IPS DF 4.7 (cell line): ENCODE measurements around the gene GOLGA5.
"Not testable (repeated sequence)": the region's sequence is repeated elsewhere in the genome, so short reads cannot be mapped to it uniquely, and the experiment has no call there.

Experiments used
- DNase-seq: peaks from one replicate; pipeline ENCODE4 v3.0.0-alpha.2; 2013; ENCODE audit warnings: low spot score; ENCODE audit errors: extremely low read depth

The GOLGA5 gene

DNA sequence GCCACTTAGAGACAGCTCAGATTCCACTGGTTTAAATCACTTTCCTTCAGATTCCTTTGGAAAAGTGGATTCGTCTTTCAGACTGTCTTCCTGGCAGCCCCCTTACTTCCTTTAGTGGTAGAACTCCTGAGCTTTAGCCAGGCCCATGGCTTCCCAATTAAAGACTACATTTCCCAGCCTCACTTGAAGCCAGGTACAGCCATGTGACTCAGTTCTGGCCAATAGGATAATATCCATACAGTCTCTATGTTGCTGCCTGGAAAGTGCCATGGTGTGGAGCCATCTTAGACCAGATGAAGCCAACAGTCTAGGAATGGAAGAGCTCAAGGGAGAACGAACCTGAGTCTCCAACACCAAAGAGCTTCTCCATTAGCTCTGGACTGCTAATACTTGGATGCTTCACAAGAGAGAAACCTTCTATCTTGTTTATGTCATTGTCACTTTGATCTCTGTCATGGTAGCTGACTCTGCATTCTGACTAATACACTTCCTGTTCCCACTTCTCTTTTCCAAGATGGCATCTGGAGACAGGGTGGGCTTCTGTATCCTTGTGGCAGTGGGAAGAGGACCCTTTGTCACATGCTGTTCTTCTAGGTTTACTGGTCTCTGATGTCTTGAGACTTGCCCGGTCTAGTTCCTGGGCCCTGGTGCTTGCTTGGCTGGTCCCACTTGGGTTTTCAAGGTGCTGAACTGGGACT lies 15.1 kb upstream of the GOLGA5 start:
- DNase-seq = peak; percentile 22

DNA sequence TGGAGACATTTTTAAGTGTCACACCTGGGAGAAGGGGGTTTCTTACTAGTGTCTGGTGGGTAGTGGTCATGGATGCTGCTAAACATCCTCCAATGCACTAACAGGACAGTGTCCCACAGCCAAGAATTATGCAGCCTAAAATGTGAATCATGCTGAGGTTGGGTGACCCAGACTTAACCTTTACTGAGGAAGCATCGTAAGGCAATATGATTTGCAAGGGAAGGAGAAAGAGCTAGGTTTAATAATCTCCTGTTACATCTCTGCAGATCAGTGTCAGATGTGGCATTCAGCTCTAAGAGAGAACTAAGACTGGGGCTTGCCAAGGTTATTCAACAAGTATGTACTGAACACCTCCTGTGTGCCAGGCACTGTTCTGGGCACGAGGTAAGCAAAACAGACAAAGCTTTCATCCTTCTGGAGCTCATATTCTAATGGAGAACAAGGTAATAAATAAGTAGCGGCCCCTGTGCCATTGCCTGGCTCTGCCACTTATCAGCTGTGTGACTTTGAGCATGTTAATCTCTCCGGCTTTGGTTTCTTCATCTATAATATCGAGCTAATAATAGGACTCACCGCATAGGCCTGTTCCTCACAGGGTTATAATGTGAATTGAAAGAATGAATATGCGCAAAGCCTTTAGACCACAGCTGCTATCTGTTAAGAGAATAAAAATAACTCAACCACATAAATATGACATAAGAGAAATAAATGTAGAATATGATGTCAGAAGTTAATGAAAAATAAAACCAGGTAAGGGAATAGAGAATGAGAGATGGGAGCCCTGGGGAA lies 13.5 kb upstream of the GOLGA5 start:
- no peak for DNase-seq

DNA sequence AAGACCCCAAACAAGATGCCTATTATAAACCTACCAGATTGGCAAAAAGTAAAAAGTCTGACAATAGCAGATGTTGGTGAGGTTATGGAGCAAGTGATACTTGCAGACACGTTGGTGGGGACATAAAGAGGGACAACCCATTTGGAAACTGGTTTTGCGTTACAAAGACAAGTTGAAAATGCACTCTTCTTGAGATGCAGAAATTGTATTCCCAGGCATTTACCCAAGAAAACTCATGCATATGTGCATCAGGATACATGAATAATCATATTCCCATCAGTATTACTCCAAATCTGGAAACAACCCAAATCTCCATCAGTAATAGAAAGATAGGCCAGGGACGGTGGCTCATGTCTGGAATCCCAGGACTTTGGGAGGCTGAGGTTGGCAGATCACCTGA lies 12.8 kb upstream of the GOLGA5 start:
- no peak for DNase-seq

DNA sequence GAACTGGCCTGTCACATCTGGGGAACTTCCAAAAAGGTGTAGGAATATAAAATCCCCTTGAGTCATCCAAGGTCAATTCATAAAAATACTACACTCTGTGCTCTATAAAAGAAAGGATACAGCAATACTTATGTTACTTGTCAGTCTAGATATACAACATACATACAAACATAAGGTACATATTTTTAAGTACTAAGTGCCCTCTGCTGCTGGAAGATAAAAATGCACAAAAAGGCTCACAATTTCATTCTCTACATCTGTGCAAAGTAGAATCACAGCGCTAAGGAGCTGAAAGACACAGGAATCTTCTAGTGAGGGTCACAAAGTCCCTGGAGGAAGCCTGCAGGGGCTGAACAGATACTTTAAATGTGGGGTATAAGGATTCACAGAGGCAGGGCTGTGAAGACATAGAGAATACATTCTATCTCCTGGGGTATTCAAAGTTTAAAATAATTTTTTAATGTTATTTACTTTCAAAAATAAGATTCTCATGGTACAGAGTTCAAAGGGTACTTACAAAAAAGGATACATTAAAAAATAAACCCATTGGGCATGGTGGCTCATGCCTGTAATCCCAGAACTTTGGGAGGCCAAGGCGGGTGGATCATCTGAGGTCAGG lies 10.2 kb upstream of the GOLGA5 start:
- DNase-seq = no peak

DNA sequence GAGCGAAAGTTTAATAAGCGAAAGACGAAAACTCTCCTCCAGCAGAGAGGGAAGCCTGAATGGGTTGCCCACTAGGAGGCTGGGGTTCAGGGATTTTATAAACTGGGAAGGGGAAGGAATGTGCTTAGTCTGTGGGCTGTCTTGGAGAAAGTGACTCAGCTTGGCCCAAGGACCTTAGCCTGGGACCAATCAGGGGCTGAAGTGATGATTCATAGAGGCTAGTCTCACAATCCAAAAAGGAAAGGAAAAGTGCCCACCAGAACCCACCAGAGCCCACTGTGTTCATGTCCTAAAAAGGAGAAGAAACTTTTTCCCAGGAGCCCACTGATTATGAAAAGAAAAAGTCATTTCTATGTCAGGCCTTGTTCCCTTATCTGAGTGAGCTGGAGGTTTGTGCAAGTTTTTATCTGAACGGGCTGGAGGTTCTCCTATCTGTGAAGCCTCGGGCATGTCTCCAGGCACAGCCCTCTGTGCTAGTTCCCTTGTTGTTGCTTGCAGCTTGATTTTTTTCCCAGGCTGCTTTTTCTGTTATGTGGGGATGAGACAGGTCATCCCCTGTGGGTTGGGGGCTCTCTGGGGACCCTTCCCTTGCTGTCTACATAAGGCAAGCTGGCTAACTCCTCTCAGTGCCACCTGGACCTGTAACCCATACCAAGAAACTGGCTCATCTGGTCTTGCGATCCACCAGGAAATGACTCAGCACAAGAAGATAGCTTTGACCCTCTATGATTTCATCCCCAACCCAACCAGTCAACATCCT lies 8.3 kb upstream of the GOLGA5 start:
- DNase-seq = no peak

DNA sequence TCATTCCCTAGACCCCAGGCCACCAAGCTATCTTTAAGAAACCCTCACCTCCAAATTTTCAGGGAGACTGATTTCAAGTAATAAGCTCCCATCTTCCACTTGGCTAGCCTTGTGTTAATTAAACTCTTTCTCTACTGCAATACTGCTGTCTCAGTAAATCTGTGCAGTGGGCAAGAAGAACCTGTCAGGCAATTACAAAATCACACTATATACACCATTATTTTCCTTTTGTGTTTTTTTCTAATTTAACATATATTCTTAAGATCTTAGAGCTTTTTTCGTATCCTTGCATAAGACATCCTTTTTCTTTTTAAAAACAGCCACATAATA lies 7.7 kb upstream of the GOLGA5 start:
- no peak for DNase-seq

DNA sequence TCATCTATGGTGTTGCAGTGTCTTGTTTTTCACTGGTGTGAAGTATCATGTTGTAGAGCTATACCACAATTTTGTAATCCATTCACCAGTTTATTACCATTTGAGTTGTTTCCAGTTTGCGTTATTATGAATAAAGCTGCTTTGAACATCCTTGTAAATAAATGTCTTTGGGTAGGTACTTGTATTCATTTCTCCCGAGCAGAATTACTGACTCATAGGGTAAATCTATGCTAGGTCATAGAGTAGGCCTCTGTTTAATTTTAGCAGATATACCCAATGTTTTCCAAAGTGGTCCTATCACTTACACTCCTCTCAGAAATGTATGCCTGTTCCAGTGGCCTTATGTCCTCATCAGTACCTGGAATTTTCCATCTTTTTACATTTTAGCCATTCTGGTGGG lies 6.6 kb upstream of the GOLGA5 start:
- no peak for DNase-seq

DNA sequence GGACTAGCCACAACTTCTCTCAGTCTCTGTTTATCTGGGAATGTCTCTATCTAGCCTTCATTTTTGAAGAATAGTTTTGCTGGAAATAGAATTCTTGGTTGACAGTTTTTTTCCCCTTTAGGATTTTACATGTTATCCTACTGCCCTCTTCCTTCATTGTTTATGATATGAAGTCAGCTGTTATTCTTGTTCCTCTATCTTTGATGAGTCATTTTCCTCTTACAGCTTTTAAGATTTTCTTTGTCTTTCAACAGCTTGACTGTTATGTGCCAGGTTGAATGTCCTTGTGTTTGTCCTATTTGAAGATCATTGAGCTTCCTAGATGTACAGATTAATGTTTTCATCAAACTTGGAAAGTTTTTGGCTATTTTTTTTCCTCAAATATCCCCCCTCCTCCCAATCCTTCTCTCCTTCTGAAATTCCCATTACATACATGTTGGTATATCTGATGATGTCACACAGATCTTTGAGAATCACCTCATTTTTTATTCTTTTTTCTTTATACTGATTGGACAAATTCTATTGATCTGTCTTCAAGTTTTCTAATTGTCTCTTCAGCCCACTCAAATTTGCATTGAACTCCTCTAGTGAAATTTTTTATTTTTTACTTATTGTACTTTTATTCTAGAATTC lies 4.5 kb upstream of the GOLGA5 start:
- no peak for DNase-seq

DNA sequence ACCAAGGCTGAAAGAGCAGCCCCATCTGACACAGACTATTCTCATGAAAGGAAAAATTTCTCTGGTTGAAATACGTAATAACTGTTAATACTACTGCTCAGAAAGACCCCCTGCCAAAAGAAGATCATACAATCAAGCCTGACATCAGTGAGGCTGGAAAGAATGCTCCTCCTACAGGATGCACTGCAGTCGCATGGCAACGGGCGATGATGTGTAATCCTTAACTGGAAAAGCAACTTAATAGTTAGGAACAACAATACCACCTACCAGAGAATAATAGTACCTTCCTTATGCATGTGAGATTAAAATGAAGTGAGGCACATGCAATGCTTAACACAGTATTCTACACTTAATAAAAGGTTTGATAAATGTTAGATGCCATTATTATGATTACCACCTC lies 1.2 kb upstream of the GOLGA5 start:
- no peak for DNase-seq

DNA sequence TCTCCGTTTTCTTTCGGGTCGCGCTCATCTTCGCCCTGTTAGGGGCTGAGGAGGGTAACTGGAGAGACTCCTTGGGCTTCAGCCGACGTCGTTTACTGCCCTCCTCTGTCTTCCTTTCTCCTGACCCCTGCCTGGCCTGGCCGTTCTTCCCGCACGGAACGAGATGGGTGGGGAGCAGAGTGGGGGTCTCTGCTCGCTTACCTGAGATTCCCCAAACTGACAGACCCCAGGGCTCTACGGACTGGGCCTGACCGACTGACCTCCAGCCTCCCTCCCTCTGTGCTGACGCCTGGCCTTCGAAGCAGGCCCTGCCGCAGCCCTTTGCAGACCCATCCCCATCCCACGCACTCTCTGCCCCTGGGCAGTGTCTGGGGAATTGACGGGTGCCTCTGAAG lies 439 bp downstream of the GOLGA5 start:
- no peak for DNase-seq

DNA sequence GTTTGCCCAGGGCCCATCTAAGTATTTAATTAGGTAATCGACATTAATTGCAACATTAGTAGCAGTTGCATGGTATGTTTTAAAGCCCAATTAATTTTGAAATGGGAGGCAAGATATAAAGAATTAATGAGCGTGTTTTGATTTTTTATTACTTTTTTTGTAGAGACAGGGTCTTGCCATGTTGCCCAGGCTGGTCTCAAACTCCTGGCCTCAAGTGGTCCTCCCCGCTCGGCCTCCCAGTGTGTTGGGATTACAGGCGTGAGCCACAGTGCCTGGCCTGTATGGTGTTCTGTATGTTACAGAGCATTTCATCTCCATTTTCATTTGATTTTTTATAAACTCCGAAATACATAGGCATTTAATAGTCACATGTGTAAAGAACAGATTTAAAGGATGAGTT lies 856 bp downstream of the GOLGA5 start:
- no peak for DNase-seq

DNA sequence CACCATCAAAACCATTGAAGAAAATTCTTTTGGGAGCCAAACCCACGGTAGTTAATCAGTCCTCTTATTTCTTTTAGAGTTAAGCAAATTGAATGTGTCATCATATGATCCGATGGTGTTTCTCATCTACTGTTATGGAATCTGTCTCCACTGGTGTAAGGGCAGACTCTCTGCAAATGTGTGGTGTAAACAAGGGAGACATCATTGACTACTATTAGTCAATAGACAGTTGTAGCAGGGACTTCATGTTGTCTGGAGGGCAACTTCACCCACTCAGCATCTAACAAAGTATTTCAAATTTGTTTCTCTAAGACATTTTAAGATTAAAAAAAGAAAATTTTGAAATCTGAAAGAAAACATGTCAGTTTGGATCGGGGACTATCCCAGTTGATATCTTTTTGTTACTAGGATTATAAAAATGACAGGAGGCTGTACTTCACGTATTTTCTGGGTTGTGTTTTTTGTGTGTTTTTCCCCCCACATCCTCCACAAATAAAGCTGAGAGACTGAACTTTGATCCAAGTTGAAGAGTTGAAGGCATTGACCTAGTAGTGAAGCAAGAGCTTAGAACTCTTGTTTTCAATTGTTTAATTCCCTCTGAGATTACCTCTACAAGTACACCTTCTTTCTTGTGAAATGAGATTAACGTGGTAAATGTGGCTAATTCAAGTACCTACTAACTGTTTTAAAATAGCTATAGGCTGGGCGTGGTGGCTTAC lies 4.0 kb downstream of the GOLGA5 start:
- no peak for DNase-seq

DNA sequence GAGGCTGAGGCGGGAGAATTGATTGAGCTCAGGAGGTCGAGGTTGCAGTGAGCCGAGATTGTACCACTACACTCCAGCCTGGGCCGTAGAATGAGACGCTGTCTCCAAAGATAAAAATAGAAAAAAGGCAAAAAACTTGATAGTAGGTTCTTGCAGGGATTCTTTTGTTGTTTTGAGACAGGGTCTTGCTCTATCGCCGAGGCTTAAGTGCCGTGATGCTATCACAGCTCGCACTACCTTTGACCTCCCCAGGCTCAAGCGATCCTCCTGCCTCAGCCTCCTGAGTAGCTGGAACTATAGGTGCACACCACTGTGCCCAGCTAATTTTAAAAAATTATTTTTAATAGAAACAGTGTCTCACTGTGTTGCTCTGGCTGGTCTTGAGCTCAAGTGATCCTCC lies 4.7 kb downstream of the GOLGA5 start:
- no peak for DNase-seq

DNA sequence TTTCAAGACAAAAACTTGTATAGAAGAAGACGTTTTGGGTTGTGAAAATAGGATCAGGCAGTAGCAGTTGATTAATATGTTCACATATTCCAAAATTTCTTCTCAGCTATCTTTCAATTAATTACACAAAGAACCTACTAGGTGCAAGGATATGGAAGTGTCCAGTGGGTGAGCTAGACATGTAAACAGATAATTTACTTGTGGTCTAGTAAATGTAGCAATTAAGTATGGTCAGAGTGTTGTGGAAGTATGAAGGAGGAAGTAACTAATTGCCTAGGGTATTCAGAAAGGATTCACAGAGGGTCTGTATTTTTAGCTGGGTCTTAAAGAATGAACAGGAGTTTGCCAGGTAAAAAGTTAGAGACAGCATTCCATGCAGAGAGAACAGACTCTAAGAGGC lies 5.9 kb downstream of the GOLGA5 start:
- no peak for DNase-seq

DNA sequence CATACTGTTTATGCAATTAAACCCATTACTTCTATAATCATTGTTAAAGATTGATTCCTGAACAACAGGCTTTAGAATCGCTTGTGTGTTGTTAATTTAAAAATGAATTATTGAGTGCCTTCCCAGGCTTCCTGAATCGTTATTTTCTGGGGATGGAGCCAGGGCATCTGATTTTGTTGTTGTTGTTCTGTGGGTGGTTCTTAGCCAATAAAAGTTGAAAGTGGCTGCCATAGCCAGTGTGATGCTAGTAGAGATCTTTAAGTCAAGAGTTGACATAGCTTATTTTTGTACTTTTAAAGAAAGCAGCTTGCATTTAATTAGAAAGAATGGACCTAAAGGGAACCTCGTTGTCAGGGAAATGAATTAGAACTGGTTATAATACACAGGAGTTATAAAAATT lies 6.4 kb downstream of the GOLGA5 start:
- DNase-seq = no peak

DNA sequence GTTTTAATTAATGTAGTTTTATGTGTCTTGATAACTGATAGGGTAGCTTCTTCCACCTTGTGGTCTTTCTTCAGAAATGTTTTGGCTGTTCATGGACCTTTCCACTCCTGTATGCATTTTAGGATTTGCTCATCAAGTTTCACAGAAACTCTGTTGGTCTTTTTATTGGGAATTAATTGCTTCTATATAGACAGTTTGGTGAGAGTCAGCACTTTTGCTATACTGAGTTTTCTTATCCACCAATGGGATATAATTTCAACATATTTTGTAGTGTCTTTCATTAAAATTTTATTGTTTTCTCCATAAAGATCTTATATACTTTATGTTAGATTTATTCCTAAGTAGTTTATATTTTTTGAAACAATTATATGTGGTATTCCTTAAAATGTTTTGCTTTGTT lies 7.8 kb downstream of the GOLGA5 start:
- no peak for DNase-seq

DNA sequence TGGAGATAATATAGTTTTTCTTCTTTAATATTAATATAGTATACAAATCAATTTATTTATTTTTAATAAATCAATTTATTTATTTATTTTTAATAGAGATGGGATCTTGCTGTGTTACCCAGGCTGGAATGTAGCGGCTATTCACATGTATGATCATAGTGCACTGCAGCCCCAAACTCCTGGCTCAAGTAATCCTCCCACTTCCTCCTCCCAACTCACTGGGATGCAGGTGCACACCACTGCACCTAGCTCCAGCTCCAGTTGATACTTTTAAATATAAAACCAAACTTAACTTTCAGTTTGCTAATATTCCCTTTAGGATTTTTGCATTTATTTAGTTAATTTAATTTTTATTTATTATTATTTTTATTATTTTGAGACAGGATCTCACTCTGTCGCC lies 8.6 kb downstream of the GOLGA5 start:
- no peak for DNase-seq

DNA sequence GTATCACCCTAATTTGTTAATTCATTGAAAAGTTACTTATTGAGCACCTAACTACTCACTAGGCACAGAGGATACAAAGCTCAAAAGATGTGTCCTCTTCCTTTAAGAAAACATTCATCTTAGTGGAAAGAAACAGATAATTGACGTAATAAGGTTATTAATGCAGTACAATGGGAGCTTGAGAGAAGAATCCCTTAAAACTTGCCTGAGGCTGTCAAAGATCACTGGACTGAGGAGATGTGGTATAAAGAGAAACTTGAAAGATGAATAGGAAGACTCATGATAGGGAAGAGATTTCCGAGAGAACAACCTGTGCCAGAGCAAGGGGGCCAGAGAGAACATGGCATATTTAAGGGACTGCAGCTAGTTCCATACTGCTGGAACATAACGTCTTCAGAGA lies 19.1 kb downstream of the GOLGA5 start:
- DNase-seq = no peak

DNA sequence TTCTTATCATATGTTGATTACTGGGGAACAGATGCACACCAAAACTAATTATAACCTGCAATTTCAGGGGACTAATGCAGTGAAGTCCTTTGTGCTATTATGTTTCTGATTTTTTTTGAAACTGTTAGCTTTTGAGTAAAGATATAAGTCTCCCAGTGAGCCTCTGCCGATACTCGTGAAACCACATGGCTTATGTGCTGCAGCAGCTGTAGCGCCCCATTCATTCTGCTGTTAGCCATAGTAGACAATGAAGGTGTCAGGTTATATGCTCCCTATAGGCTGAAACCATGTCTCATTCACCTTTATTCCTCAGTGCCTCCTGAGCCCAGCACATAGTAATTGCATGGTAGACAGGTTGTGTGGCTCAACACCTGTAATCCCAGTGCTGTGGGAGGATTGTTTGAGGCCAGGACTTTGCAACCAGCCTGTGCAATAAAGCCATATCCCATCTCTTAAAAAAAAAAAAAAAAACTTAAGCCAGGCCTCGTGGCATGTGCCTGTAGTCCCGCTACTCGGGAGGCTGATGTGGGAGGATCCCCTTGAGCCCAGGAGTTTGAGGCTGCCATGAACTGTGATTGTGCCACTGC lies 25.0 kb downstream of the GOLGA5 start:
- no peak for DNase-seq

DNA sequence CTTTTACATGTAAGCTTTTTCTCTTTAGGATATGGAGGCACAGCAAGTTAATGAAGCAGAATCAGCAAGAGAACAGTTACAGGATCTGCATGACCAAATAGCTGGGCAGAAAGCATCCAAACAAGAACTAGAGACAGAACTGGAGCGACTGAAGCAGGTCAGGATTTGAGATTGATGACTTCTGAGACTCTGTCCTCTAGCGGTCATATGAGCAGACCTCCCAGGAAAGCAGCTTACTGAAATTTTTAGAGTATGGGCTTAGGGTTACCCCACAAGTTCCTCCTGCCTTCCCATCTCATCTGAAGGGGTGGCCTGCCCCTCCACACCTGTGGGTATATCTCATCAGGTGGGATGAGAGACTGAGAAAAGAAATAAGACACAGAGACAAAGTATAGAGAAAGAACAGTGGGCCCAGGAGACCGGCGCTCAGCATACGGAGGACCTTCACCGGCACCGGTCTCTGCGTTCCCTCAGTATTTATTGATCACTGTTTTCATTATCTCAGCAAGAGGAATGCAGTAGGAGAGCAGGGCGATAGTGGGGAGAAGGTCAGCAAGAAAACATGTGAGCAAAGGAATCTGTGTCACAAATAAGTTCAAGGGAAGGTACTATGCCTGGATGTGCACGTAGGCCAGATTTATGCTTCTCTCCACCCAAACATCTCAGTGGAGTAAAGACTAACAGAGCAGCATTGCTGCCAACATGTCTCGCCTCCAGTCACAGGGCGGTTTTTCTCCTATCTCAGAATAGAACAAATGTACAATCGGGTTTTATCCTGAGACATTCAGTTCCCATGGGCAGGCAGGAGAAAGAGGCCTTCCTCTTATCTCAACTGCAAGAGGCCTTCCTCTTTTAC lies 25.8 kb downstream of the GOLGA5 start:
- not testable (repeated sequence) for DNase-seq
